ENCODE results near the gene ZBTB22.

DNA sequence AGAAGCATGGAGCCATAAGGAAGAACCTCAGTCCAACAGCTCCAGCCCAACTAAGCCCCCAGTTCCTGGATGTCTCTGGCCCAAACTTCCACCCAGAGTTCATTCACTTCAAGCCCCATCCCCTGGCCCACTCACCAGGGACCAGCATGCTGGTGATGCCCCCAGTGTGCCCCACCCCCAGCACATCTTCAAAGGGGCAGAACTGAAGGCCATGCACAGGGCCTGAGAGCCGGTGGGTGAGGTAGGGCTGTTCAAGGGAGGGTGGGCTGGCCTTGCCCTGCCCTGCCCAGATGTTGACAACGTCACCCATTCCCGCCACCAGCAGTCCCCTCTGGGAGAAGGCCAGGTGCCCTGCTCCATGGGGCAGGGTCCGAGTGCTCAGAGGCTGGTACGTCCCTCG, 37.0 kb downstream of the ZBTB22 start:
- TF ChIP-seq EZH2 (IDR thresholded peaks at IDR 0.05; ENCODE audit: borderline replicate concordance, insufficient read depth, low read depth, low read length, poor library complexity, severe bottlenecking), result no peak
- TF ChIP-seq, protein P1, sequence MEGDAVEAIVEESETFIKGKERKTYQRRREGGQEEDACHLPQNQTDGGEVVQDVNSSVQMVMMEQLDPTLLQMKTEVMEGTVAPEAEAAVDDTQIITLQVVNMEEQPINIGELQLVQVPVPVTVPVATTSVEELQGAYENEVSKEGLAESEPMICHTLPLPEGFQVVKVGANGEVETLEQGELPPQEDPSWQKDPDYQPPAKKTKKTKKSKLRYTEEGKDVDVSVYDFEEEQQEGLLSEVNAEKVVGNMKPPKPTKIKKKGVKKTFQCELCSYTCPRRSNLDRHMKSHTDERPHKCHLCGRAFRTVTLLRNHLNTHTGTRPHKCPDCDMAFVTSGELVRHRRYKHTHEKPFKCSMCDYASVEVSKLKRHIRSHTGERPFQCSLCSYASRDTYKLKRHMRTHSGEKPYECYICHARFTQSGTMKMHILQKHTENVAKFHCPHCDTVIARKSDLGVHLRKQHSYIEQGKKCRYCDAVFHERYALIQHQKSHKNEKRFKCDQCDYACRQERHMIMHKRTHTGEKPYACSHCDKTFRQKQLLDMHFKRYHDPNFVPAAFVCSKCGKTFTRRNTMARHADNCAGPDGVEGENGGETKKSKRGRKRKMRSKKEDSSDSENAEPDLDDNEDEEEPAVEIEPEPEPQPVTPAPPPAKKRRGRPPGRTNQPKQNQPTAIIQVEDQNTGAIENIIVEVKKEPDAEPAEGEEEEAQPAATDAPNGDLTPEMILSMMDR (IDR thresholded peaks at IDR 0.05), result no peak
